Measurements from ENCODE around the gene MARCHF2. TPM values are rescaled to one million over a fixed set of nuclear protein-coding genes. Genes with fewer than 3 reads are reported as not detected.
A peak's percentile ranks its signal among the peaks of the same experiment; 100 is the strongest.

MARCHF2 gene
- total RNA-seq, 1 donor = 51.8 TPM

DNA sequence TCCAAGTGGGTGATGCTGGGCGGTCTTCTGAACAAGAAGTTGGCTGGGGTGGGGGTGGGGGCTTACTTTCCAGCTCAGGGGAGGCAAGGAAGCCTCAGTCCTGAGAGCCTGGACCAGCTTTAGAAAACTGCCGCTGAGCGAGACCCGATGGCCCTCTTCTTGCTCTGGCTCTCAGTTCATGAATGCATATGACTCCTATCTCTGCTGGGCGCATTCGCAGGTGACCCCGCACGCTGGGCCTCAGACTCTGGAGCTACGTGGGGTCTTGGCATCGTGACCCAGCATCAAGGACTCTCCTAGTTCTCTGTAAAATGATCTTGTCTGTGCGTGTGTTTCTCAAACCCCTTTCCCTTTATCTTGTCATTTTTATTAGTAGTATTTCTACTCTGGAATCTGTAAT lies 69.6 kb downstream of the MARCHF2 start:
- peak; percentile 41 for DNase-seq (ENCODE audit: low read depth)
- H3K4me3 ChIP-seq (ENCODE audit: low read depth, low read length) = no peak overlapping the region
- no peak for TF ChIP-seq CTCF (IDR thresholded peaks at IDR 0.05; ENCODE audit: insufficient read depth, low read depth, low read length)

- no peak for TF ChIP-seq CTCF (IDR thresholded peaks at IDR 0.05; ENCODE audit: insufficient read depth, low read depth, low read length)
- DNase-seq (ENCODE audit: low read depth) = peak; percentile 32
Observed at GRCh38 chr19:8483165-8483564, 70.1 kb downstream of the MARCHF2 start.

DNA sequence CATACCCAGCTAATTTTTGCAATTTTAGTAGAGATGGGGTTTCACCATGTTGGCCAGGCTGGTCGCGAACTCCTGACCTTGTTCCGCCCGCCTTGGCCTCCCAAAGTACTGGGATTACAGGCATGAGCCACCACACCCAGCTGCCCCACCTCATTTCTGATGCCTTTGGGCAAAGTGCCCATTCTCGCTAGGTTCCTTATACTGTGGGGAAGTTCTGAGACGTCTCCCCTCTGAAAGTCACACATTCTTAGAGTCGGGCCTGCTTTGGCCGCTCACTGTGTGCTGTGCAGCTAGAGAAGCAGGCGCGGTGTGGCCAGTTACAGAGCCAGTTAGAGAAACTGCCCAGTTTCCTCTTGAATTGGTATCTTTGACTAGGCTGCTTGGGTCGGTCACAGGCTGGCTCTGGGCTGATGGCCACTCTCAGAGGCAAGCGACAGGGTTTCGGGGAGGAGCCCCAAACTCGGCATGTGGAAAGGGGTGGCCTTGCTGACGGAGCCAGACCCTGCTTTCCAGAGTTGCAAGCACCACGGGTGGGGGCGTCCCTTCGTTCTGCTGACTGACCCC lies 71.3 kb downstream of the MARCHF2 start:
- TF ChIP-seq CTCF (IDR thresholded peaks at IDR 0.05; ENCODE audit: insufficient read depth, low read depth, low read length) = no peak
- no peak for DNase-seq (ENCODE audit: low read depth)

More at GRCh38 chr19:8483165-8483564, 70.1 kb downstream of the MARCHF2 start:
- no peak overlapping the region for H3K4me3 ChIP-seq (ENCODE audit: low read depth, low read length)

GRCh38 chr19:8485561-8486371 lies 72.7 kb downstream of the MARCHF2 start:
- no peak overlapping the region for H3K4me3 ChIP-seq (ENCODE audit: low read depth, low read length)
- TF ChIP-seq CTCF (IDR thresholded peaks at IDR 0.05; ENCODE audit: insufficient read depth, low read depth, low read length) = no peak
- no peak for DNase-seq (ENCODE audit: low read depth)

More for the DNA sequence above, 71.3 kb downstream of the MARCHF2 start:
- no peak overlapping the region for H3K4me3 ChIP-seq (ENCODE audit: low read depth, low read length)

DNA sequence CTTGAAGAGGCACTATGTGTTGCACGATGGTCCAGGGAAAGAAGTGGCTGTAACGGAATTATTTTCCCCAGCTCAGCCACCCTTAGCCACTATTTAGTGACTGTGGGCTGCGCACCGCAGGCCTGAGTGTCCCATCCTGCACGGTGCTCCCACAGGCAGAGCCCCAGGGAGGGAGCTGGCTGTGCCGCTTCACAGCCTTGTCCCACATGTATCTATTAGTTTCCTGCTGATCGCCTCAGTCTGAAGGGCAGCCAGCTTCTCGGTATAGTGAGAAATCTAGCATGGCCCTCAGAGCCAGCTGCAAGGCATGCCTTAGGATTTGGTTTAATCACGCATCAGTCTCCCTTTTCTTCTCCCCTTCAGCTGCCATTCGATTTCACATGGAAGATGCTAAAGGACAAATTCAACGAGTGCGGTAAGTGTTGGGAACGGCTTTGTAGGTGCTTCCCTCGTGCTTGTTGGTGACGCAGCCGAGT lies 73.6 kb downstream of the MARCHF2 start:
- DNase-seq (ENCODE audit: low read depth) = no peak
- no peak overlapping the region for H3K4me3 ChIP-seq (ENCODE audit: low read depth, low read length)
- TF ChIP-seq CTCF (IDR thresholded peaks at IDR 0.05; ENCODE audit: insufficient read depth, low read depth, low read length) = no peak

DNA sequence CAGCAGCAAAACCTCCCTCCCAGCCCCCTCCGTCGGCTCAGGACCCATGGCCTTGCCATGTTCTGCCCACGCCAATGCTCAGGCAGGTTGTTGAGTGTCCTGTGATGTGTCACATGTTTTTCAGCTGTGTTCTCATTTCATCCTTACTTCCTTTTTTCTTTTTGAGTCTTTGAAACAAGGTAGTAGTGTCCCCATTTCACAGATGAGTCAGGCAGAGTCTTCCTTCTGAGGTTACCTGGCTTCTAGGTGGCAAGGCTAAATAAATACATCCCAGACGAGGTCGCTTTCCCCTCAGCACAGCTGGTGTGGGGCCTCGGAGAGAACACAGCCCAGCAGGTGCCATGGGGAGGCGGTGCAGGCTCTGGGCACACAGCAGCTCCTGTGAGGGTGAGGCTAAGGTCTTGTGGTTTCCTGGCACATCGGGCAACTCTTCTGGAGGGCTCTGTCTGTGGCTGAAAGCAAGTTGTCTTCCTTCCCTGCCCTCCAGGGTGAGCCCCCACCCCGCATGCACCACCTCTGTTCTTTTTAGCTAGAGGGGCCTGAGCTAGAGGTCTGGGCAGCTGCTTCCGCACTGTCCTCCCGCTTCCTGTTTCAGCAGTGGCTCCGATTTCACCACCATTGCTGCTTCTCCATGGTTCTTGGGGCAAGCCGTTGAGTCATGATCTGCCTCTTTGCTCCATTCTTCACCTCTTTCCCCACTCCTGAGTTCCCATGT lies 74.2 kb downstream of the MARCHF2 start:
- no peak for DNase-seq (ENCODE audit: low read depth)
- TF ChIP-seq CTCF (IDR thresholded peaks at IDR 0.05; ENCODE audit: insufficient read depth, low read depth, low read length) = no peak
- no peak overlapping the region for H3K4me3 ChIP-seq (ENCODE audit: low read depth, low read length)

All from fibroblast of villous mesenchyme (primary cell).